ENCODE data around the gene ODF2L. TPM values are rescaled to one million over a fixed set of nuclear protein-coding genes. Genes with fewer than 3 reads are reported as not detected.
"Not testable (repeated sequence)": the region's sequence is repeated elsewhere in the genome, so short reads cannot be mapped to it uniquely, and the experiment has no call there.

The ODF2L gene
- total RNA-seq, 1 experiment from 2014 or later = 24.4 TPM

GRCh38 chr1:86352086-86352485 lies 44.0 kb downstream of the ODF2L start:
- no peak overlapping the region for H3K4me3 Mint-ChIP-seq
- peaks cover 7% of the 10 kb centered on the region for H3K9me3 Mint-ChIP-seq
- no peaks in the 10 kb centered on the region for H3K4me1 Mint-ChIP-seq
- no peaks in the 10 kb centered on the region for H3K27me3 Mint-ChIP-seq (ENCODE audit: low read depth)
- H3K27ac Mint-ChIP-seq = no peak overlapping the region
- CTCF ChIA-PET = no interaction called here
- DNase-seq (ENCODE audit: low spot score) = no peak
- H3K36me3 Mint-ChIP-seq = peaks cover 21% of the 10 kb centered on the region
- no peak for TF ChIP-seq ZNF532 (CRISPR knock-in tag; IDR thresholded peaks at IDR 0.05; ENCODE audit: borderline replicate concordance)
- no peak for TF ChIP-seq HMGXB4 (CRISPR knock-in tag; IDR thresholded peaks at IDR 0.05)
- TF ChIP-seq ZNF263 (CRISPR knock-in tag; IDR thresholded peaks at IDR 0.05; ENCODE audit: low read depth) = no peak
- TF ChIP-seq MYBL2 (CRISPR knock-in tag; IDR thresholded peaks at IDR 0.05) = no peak
- TF ChIP-seq NR1H2 (CRISPR knock-in tag; IDR thresholded peaks at IDR 0.05) = no peak
- TF ChIP-seq STAT6 (CRISPR knock-in tag; conservative IDR thresholded peaks at IDR 0.05; ENCODE audit: low read depth) = no peak
- TF ChIP-seq IRF1 (CRISPR knock-in tag; IDR thresholded peaks at IDR 0.05) = no peak
- no peak for ATAC-seq
- POLR2A ChIA-PET = no interaction called here

GRCh38 chr1:86350230-86350629 lies 45.9 kb downstream of the ODF2L start:
- DNase-seq (ENCODE audit: low spot score); H3K4me3 Mint-ChIP-seq; H3K27ac Mint-ChIP-seq; ATAC-seq; H3K4me1 Mint-ChIP-seq; POLR2A ChIA-PET; H3K27me3 Mint-ChIP-seq (ENCODE audit: low read depth); CTCF ChIA-PET: not testable (repeated sequence)
- Mint-ChIP-seq H3K9me3 (peaks cover 11% of the 10 kb centered on the region), H3K36me3 (peaks cover 21% of the 10 kb centered on the region)

GRCh38 chr1:86346388-86346787 lies 49.7 kb downstream of the ODF2L start:
- Mint-ChIP-seq H3K36me3 (peaks cover 18% of the 10 kb centered on the region), H3K27me3 (ENCODE audit: low read depth) (no peaks in the 10 kb centered on the region; the same call in 1 of the 2 replicates), H3K27ac (no peak overlapping the region), H3K4me1 (no peaks in the 10 kb centered on the region), H3K9me3 (peaks cover 20% of the 10 kb centered on the region), H3K4me3 (no peak overlapping the region)
- POLR2A ChIA-PET = no interaction called here
- no peak for ATAC-seq
- DNase-seq (ENCODE audit: low spot score) = no peak
- CTCF ChIA-PET = no interaction called here
- TF ChIP-seq OVOL2 (CRISPR knock-in tag; IDR thresholded peaks at IDR 0.05; ENCODE audit: borderline replicate concordance) (no peak), HMGA2 (CRISPR knock-in tag; IDR thresholded peaks at IDR 0.05) (no peak), TEAD1 (CRISPR knock-in tag; IDR thresholded peaks at IDR 0.05) (no peak), HMGXB4 (CRISPR knock-in tag; IDR thresholded peaks at IDR 0.05) (no peak), ZNF416 (CRISPR knock-in tag; IDR thresholded peaks at IDR 0.05) (no peak), PRRX2 (CRISPR knock-in tag; IDR thresholded peaks at IDR 0.05) (no peak), TEAD4 (CRISPR knock-in tag; IDR thresholded peaks at IDR 0.05) (no peak), ARID4B (CRISPR knock-in tag; IDR thresholded peaks at IDR 0.05; ENCODE audit: borderline replicate concordance) (no peak), SMAD3 (CRISPR knock-in tag; IDR thresholded peaks at IDR 0.05; ENCODE audit: borderline replicate concordance) (no peak), ZNF138 (CRISPR knock-in tag; conservative IDR thresholded peaks at IDR 0.05) (no peak)

Data from WTC11 (cell line).